KMS-11 (cell line): ENCODE results near the gene CDH1.
"Not testable (repeated sequence)": the region's sequence is repeated elsewhere in the genome, so short reads cannot be mapped to it uniquely, and the experiment has no call there.

ENCODE experiments used
- H2AFZ ChIP-seq: fragments of 200-600 bp; sonication (generic); 2 replicates; pipeline ENCODE4 v1.6.1; 2016; ENCODE audit warnings: antibody characterized with exemption, mixed run types, low read depth
- H3K27ac ChIP-seq: fragments of 200-600 bp; sonication (generic); 2 replicates; pipeline ENCODE4 v1.6.1; 2016; ENCODE audit warnings: mild to moderate bottlenecking, mixed run types
- H3K27me3 ChIP-seq: fragments of 200-600 bp; sonication (generic); 2 replicates; pipeline ENCODE4 v1.6.1; 2017; ENCODE audit warnings: mild to moderate bottlenecking, low read depth, mixed run types, moderate library complexity; ENCODE audit not compliant: insufficient read depth
- H3K36me3 ChIP-seq: fragments of 200-600 bp; sonication (generic); 2 replicates; pipeline ENCODE4 v1.6.1; 2017; ENCODE audit warnings: mild to moderate bottlenecking, mixed run types; ENCODE audit not compliant: insufficient read depth
- H3K4me1 ChIP-seq: fragments of 200-600 bp; sonication (generic); 2 replicates; pipeline ENCODE4 v1.6.1; 2016; ENCODE audit warnings: mild to moderate bottlenecking, low read depth, mixed run types; ENCODE audit not compliant: poor library complexity, severe bottlenecking
- H3K4me2 ChIP-seq: fragments of 200-600 bp; sonication (generic); 2 replicates; pipeline ENCODE4 v1.7.0; 2016; ENCODE audit warnings: mild to moderate bottlenecking, mixed run types
- H3K4me3 ChIP-seq: fragments of 200-600 bp; sonication (generic); IDR thresholded peaks from 2 replicates; pipeline ENCODE4 v1.6.1; 2017; ENCODE audit warnings: low read depth, low read length, mixed read lengths; ENCODE audit not compliant: insufficient read depth
- H3K79me2 ChIP-seq: fragments of 200-600 bp; sonication (generic); 2 replicates; pipeline ENCODE4 v1.6.1; 2016; ENCODE audit warnings: low read depth, mixed run types; ENCODE audit not compliant: insufficient read depth
- H3K9ac ChIP-seq: fragments of 200-600 bp; sonication (generic); 2 replicates; pipeline ENCODE4 v1.6.1; 2016; ENCODE audit warnings: mild to moderate bottlenecking, mixed run types
- H4K20me1 ChIP-seq: fragments of 200-600 bp; sonication (generic); 2 replicates; pipeline ENCODE4 v1.6.1; 2016; ENCODE audit warnings: mild to moderate bottlenecking, mixed run types; ENCODE audit not compliant: insufficient read depth
- TF ChIP-seq, protein P1 (sequence below): fragments of 200-600 bp; sonication (generic); conservative IDR thresholded peaks from 2 replicates; pipeline ENCODE4 v1.6.1; 2017; ENCODE audit warnings: low read depth, mild to moderate bottlenecking, antibody characterized with exemption, low read length, moderate library complexity, mixed read lengths

The CDH1 gene

DNA sequence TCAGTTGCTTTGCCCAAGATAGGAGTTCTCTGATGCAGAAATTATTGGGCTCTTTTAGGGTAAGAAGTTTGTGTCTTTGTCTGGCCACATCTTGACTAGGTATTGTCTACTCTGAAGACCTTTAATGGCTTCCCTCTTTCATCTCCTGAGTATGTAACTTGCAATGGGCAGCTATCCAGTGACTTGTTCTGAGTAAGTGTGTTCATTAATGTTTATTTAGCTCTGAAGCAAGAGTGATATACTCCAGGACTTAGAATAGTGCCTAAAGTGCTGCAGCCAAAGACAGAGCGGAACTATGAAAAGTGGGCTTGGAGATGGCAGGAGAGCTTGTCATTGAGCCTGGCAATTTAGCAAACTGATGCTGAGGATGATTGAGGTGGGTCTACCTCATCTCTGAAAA is 97.5 kb downstream of the CDH1 start:
- Histone ChIP-seq H3K27ac (no peak overlapping the region), H3K4me1 (no peaks in the 10 kb centered on the region), H3K36me3 (no peaks in the 10 kb centered on the region), H2AFZ (no peak overlapping the region), H3K27me3 (no peaks in the 10 kb centered on the region), H4K20me1 (no peaks in the 10 kb centered on the region), H3K79me2 (no peaks in the 10 kb centered on the region), H3K4me3 (no peak overlapping the region), H3K4me2 (no peak overlapping the region), H3K9ac (no peak overlapping the region)
- TF ChIP-seq, protein P1, sequence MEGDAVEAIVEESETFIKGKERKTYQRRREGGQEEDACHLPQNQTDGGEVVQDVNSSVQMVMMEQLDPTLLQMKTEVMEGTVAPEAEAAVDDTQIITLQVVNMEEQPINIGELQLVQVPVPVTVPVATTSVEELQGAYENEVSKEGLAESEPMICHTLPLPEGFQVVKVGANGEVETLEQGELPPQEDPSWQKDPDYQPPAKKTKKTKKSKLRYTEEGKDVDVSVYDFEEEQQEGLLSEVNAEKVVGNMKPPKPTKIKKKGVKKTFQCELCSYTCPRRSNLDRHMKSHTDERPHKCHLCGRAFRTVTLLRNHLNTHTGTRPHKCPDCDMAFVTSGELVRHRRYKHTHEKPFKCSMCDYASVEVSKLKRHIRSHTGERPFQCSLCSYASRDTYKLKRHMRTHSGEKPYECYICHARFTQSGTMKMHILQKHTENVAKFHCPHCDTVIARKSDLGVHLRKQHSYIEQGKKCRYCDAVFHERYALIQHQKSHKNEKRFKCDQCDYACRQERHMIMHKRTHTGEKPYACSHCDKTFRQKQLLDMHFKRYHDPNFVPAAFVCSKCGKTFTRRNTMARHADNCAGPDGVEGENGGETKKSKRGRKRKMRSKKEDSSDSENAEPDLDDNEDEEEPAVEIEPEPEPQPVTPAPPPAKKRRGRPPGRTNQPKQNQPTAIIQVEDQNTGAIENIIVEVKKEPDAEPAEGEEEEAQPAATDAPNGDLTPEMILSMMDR, result no peak

DNA sequence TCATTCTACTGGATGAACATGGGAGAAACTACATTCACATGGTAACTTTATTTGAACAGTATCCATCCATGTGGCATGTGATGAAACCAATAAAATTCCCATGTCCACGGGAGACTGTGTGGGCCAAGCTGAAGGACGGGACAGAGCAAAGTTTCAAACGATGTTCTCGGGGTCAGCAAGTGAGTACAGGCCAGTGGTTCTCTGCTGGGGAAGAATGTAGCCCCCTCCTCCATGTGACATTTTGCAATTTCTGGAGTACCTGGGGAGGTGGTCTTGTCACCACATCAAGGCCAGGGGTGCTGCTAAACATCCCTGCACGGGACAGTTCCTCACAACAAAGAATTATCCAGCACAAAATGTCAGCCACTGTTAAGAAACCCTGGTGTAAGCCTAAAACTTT is 98.9 kb downstream of the CDH1 start:
- Histone ChIP-seq H3K79me2 (no peaks in the 10 kb centered on the region), H3K4me3 (no peak overlapping the region), H2AFZ (no peak overlapping the region), H4K20me1 (no peaks in the 10 kb centered on the region), H3K27ac (no peak overlapping the region), H3K9ac (no peak overlapping the region), H3K27me3 (no peaks in the 10 kb centered on the region), H3K36me3 (no peaks in the 10 kb centered on the region), H3K4me2 (no peak overlapping the region), H3K4me1 (no peaks in the 10 kb centered on the region)
- TF ChIP-seq, protein P1, result no peak

- Histone ChIP-seq H3K4me3 (no peak overlapping the region), H3K79me2 (no peaks in the 10 kb centered on the region), H3K4me1 (peaks cover 5% of the 10 kb centered on the region), H2AFZ (no peak overlapping the region), H3K4me2 (no peak overlapping the region), H3K9ac (no peak overlapping the region), H4K20me1 (no peaks in the 10 kb centered on the region), H3K36me3 (no peaks in the 10 kb centered on the region), H3K27ac (no peak overlapping the region), H3K27me3 (no peaks in the 10 kb centered on the region)
- TF ChIP-seq, protein P1, result no peak
These were observed 102.7 kb downstream of the CDH1 start for GRCh38 chr16:68839831-68840230.

DNA sequence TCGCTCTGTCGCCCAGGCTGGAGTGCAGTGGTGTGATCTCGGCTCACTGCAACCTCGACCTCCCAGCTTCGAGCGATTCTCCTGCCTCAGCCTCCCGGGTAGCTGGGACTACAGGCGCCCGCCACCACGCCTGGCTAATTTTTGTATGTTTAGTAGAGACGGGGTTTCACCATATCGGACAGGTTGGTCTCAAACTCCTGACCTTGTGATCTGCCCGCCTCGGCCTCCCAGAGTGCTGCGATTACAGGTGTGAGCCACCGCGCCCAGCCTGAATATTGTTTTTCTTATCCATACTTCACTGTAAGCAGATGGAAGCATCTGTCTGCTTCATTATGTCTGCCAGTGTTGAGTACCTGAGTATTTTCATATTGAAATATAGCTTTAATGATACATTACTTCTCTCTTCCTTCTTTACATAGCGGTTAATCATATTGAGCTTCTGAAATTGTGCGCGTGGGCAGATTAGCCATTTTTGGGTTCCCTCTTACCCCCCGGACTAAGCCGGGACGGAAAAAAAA is 105.9 kb downstream of the CDH1 start:
- H3K4me3 ChIP-seq, H3K79me2 ChIP-seq, H4K20me1 ChIP-seq, H3K4me1 ChIP-seq, H3K36me3 ChIP-seq, H3K27me3 ChIP-seq: not testable (repeated sequence)
- H3K9ac ChIP-seq, result peak overlapping the region; percentile 98
- peak overlapping the region; percentile 56; the same call in 1 of the 2 replicates for H3K4me2 ChIP-seq
- H3K27ac ChIP-seq, result peak overlapping the region; percentile 91
- H2AFZ ChIP-seq, result peak overlapping the region; percentile 97

- TF ChIP-seq, protein P1, result peak; percentile 42; the same call in 1 of the 2 replicates
- Histone ChIP-seq H3K9ac (peak within 1 kb of the TSS; percentile 98), H3K4me1 (peaks cover 9% of the 10 kb centered on the region), H4K20me1 (no peaks in the 10 kb centered on the region), H3K27ac (peak within 1 kb of the TSS; percentile 91), H3K4me3 (no peak within 1 kb of the TSS), H2AFZ (peak within 1 kb of the TSS; percentile 97), H3K27me3 (no peaks in the 10 kb centered on the region), H3K4me2 (peak within 1 kb of the TSS; percentile 56), H3K36me3 (no peaks in the 10 kb centered on the region), H3K79me2 (peaks cover 10% of the 10 kb centered on the region; the same call in 1 of the 2 replicates)
These were observed 106.6 kb downstream of the CDH1 start, which contains the start of gene TANGO6 for GRCh38 chr16:68843482-68844210. Gene TANGO6, plus strand, starts transcription at chr16:68843531. Its CDS starts 87 bp downstream, at chr16:68843618.
